GM10266 (cell line): ENCODE measurements around the gene NRXN2.
"Not testable (repeated sequence)": the region's sequence is repeated elsewhere in the genome, so short reads cannot be mapped to it uniquely, and the experiment has no call there.

Experiments
- DNase-seq: peaks from one replicate; pipeline ENCODE4 v3.0.0; 2012; ENCODE audit errors: extremely low spot score
- CTCF ChIP-seq: IDR thresholded peaks from 2 replicates; pipeline ENCODE4 v1.5.1; 2012; ENCODE audit warnings: mild to moderate bottlenecking, low read depth; ENCODE audit not compliant: control insufficient read depth, insufficient read depth; ENCODE audit errors: missing control alignments

The NRXN2 gene

GRCh38 chr11:64665411-64665821 is 57.6 kb downstream of the NRXN2 start:
- no peak for TF ChIP-seq CTCF
- DNase-seq, result no peak

GRCh38 chr11:64664236-64664870 is 58.6 kb downstream of the NRXN2 start:
- not testable (repeated sequence) for DNase-seq

GRCh38 chr11:64663656-64664055 is 59.3 kb downstream of the NRXN2 start:
- no peak for TF ChIP-seq CTCF

GRCh38 chr11:64661614-64662013 is 61.4 kb downstream of the NRXN2 start:
- no peak for TF ChIP-seq CTCF
- no peak for DNase-seq

More at GRCh38 chr11:64663656-64664055, 59.3 kb downstream of the NRXN2 start:
- no peak for DNase-seq

- no peak for TF ChIP-seq CTCF
- DNase-seq, result no peak
These were observed 61.9 kb downstream of the NRXN2 start for GRCh38 chr11:64661146-64661545.

- no peak for TF ChIP-seq CTCF
- DNase-seq, result no peak
These were observed 62.3 kb downstream of the NRXN2 start for GRCh38 chr11:64660706-64661105.

GRCh38 chr11:64660205-64660604 is 62.8 kb downstream of the NRXN2 start:
- no peak for TF ChIP-seq CTCF

More at GRCh38 chr11:64660205-64660604, 62.8 kb downstream of the NRXN2 start:
- no peak for DNase-seq
